ENCODE data around the gene CITED4. TPM values are rescaled to one million over a fixed set of nuclear protein-coding genes. Genes with fewer than 3 reads are reported as not detected.

Gene CITED4
- total RNA-seq, 1 experiment from 2014 or later, result 7.8 TPM

- no peaks in the 10 kb centered on the region for H3K4me1 ChIP-seq (ENCODE audit: control insufficient read depth in 1 of 2, insufficient read depth in 2 of 2, low read length in 2 of 2)
- no peak overlapping the region for H2AFZ ChIP-seq (ENCODE audit: low read depth, low read length, poor library complexity, severe bottlenecking)
- POLR2A ChIA-PET, result no interaction called here
- H3K27ac ChIP-seq (ENCODE audit: low read depth, low read length), result no peak overlapping the region
- H4K20me1 ChIP-seq (ENCODE audit: insufficient read depth), result no peaks in the 10 kb centered on the region
- intact Hi-C loops (cut with micrococcal nuclease), result no loop called here
- DNase-seq (ENCODE audit: low read depth, low spot score) (no peak), ATAC-seq (no peak)
- CTCF ChIA-PET, result no interaction called here
- no peaks in the 10 kb centered on the region for H3K79me2 ChIP-seq (ENCODE audit: insufficient read depth, low read length)
- no TSS peak for BruUV-seq (replicated peaks)
- 0 out of 4 replicates have a peak, but pooled peaks cover 0 to 4% of the 10 kb centered on the region in 2 experiments for H3K36me3 ChIP-seq (ENCODE audit: control insufficient read depth in 1 of 2, insufficient read depth in 2 of 2, low read length in 2 of 2)
- H3K27me3 ChIP-seq (ENCODE audit: insufficient read depth, low read length), result no peaks in the 10 kb centered on the region
- TF ChIP-seq JUND (IDR thresholded peaks at IDR 0.05) (no peak), ATF3 (IDR thresholded peaks at IDR 0.05) (no peak), POLR2AphosphoS5 (IDR thresholded peaks at IDR 0.05; ENCODE audit: low read depth, low read length) (no peak), EZH2 (IDR thresholded peaks at IDR 0.05) (no peak), SRF (IDR thresholded peaks at IDR 0.05; ENCODE audit: low read depth) (no peak), RAD21 (IDR thresholded peaks at IDR 0.05; ENCODE audit: low read depth) (no peak), EZH2phosphoT487 (IDR thresholded peaks at IDR 0.05; ENCODE audit: borderline replicate concordance) (no peak), YY1 (IDR thresholded peaks at IDR 0.05; ENCODE audit: extremely low read depth, insufficient replicate concordance, low read depth, low read length) (no peak), CTCF (IDR thresholded peaks at IDR 0.05 in 2 of 3, conservative IDR thresholded peaks at IDR 0.05 in 1 of 3; ENCODE audit: borderline replicate concordance in 1 of 3, insufficient read depth in 1 of 3, low read depth in 2 of 3, low read length in 2 of 3) (no peak)
- H3K4me2 ChIP-seq (ENCODE audit: low read length), result no peak overlapping the region
- H3K9me2 ChIP-seq (ENCODE audit: insufficient read depth), result no peaks in the 10 kb centered on the region
- H3K4me3 ChIP-seq (replicated peaks in 1 of 2; ENCODE audit: low read depth in 1 of 2, low read length in 2 of 2), result no peak overlapping the region
- H3K9me3 ChIP-seq (ENCODE audit: control insufficient read depth in 1 of 2, insufficient read depth in 1 of 2, low read depth in 1 of 2, low read length in 2 of 2), result no peaks in the 10 kb centered on the region
- no peak overlapping the region for H3K9ac ChIP-seq (ENCODE audit: low read length)
- RAD21 ChIA-PET (ENCODE audit: low non-redundant PET in 1 of 2, low total read pairs in 2 of 2, uncharacterized antibody in 2 of 2, unreplicated experiment in 2 of 2), result no interaction called here
Measured at GRCh38 chr1:40823983-40824382, 38.2 kb downstream of the CITED4 start.

Data from HCT116 (cell line).